GM23338 (cell line): ENCODE measurements around the gene OXCT1. TPM values are rescaled to one million over a fixed set of nuclear protein-coding genes. Genes with fewer than 3 reads are reported as not detected.

ENCODE experiments used
- ATAC-seq: fragments of 200-7000 bp; cut with Tn5 transposase; 3 replicates; pipeline ENCODE4 v1.9.1; 2020
- DNase-seq: peaks from one replicate; pipeline ENCODE4 v3.0.0-alpha.2; 2015; ENCODE audit warnings: low spot score
- H2AFZ ChIP-seq: fragments of 200-600 bp; sonication (generic); 2 replicates; pipeline ENCODE4 v1.8.0; 2016; ENCODE audit warnings: antibody characterized with exemption, mild to moderate bottlenecking, moderate library complexity
- H3F3A ChIP-seq: fragments of 200-600 bp; sonication (generic); replicated peaks from 2 replicates; pipeline ENCODE4 v1.8.0; 2017; ENCODE audit warnings: antibody characterized with exemption, mixed run types, low read depth
- H3K27ac ChIP-seq: fragments of 200-600 bp; sonication (generic); 2 replicates; pipeline ENCODE4 v1.6.1; 2016; ENCODE audit warnings: low read depth
- H3K27me3 ChIP-seq: fragments of 200-600 bp; sonication (generic); 2 replicates; pipeline ENCODE4 v1.8.0; 2016; ENCODE audit warnings: mild to moderate bottlenecking, mixed run types, moderate library complexity; ENCODE audit not compliant: insufficient read depth
- H3K36me3 ChIP-seq: fragments of 200-600 bp; sonication (generic); 2 replicates; pipeline ENCODE4 v1.8.0; 2016; ENCODE audit warnings: mild to moderate bottlenecking; ENCODE audit not compliant: insufficient read depth
- H3K4me1 ChIP-seq: fragments of 200-600 bp; sonication (generic); 2 replicates; pipeline ENCODE4 v1.8.0; 2016; ENCODE audit warnings: mild to moderate bottlenecking, moderate library complexity; ENCODE audit not compliant: insufficient read depth
- H3K4me2 ChIP-seq: fragments of 200-600 bp; sonication (generic); 2 replicates; pipeline ENCODE4 v1.7.1; 2017; ENCODE audit warnings: mixed run types
- H3K4me3 ChIP-seq: fragments of 200-600 bp; sonication (generic); 2 replicates; pipeline ENCODE4 v1.6.1; 2016; ENCODE audit warnings: mixed run types
- H3K79me2 ChIP-seq: fragments of 200-600 bp; sonication (generic); replicated peaks from 2 replicates; pipeline ENCODE4 v1.8.0; 2017; ENCODE audit warnings: mild to moderate bottlenecking; ENCODE audit not compliant: insufficient read depth
- H3K9me2 ChIP-seq: fragments of 200-600 bp; sonication (generic); 2 replicates; pipeline ENCODE4 v1.8.0; 2017; ENCODE audit not compliant: insufficient read depth
- H4K20me1 ChIP-seq: fragments of 200-600 bp; sonication (generic); replicated peaks from 2 replicates; pipeline ENCODE4 v1.8.0; 2017; ENCODE audit warnings: mild to moderate bottlenecking; ENCODE audit not compliant: insufficient read depth
- H3K27ac Mint-ChIP-seq: 2 replicates; pipeline ENCODE4 v1.8.0; 2020; ENCODE audit warnings: inconsistent platforms, mild to moderate bottlenecking, moderate library complexity, mixed read lengths
- H3K27me3 Mint-ChIP-seq: 3 replicates; pipeline ENCODE4 v1.8.0; 2022; ENCODE audit warnings: low read depth, mild to moderate bottlenecking, moderate library complexity, mixed read lengths, inconsistent platforms; ENCODE audit not compliant: insufficient read depth, poor library complexity
- H3K36me3 Mint-ChIP-seq: 3 replicates; pipeline ENCODE4 v1.8.0; 2021; ENCODE audit warnings: low read depth, mild to moderate bottlenecking, inconsistent platforms, moderate library complexity, mixed read lengths
- H3K4me1 Mint-ChIP-seq: 3 replicates; pipeline ENCODE4 v1.8.0; 2020; ENCODE audit warnings: mild to moderate bottlenecking, inconsistent platforms, mixed read lengths
- H3K4me3 Mint-ChIP-seq: 3 replicates; pipeline ENCODE4 v1.8.0; 2021; ENCODE audit warnings: moderate library complexity, mild to moderate bottlenecking, inconsistent platforms, mixed read lengths
- H3K9me3 Mint-ChIP-seq: 3 replicates; pipeline ENCODE4 v1.8.0; 2020; ENCODE audit warnings: moderate library complexity, mild to moderate bottlenecking, inconsistent platforms, mixed read lengths
- CREB1 ChIP-seq: fragments of 250-450 bp; sonication (Bioruptor Pico); IDR thresholded peaks from 2 replicates; pipeline ENCODE4 v1.5.0; 2020; ENCODE audit warnings: low read depth, mild to moderate bottlenecking, moderate library complexity
- CTCF ChIP-seq, 2 experiments: fragments of 200-600 bp in 1 of 2; sonication (generic) in 1 of 2; conservative IDR thresholded peaks; 2 replicates each; pipeline versions ENCODE4 v1.5.1 to v1.6.1; 2016 to 2017; ENCODE audit warnings: antibody characterized with exemption in 2 of 2, low read depth in 2 of 2, mild to moderate bottlenecking in 2 of 2, moderate library complexity in 1 of 2
- ETS1 ChIP-seq: IDR thresholded peaks from 2 replicates; pipeline ENCODE4 v1.6.1; 2016; ENCODE audit warnings: antibody characterized with exemption
- EZH2 ChIP-seq: fragments of 200-600 bp; sonication (generic); IDR thresholded peaks from one replicate; pipeline ENCODE4 v1.8.0; 2017; ENCODE audit warnings: antibody characterized with exemption, mild to moderate bottlenecking, low read depth; ENCODE audit not compliant: unreplicated experiment
- EZH2phosphoT487 ChIP-seq: fragments of 200-600 bp; sonication (generic); IDR thresholded peaks from one replicate; pipeline ENCODE4 v1.8.1; 2018; ENCODE audit warnings: antibody characterized with exemption; ENCODE audit not compliant: unreplicated experiment
- JUNB ChIP-seq: IDR thresholded peaks from one replicate; pipeline ENCODE4 v1.6.1; 2016; ENCODE audit warnings: antibody characterized with exemption; ENCODE audit not compliant: unreplicated experiment
- NANOG ChIP-seq: IDR thresholded peaks from 2 replicates; pipeline ENCODE4 v1.6.1; 2016; ENCODE audit warnings: antibody characterized with exemption, borderline replicate concordance
- POLR2AphosphoS5 ChIP-seq: IDR thresholded peaks from 2 replicates; pipeline ENCODE4 v1.6.1; 2016; ENCODE audit warnings: antibody characterized with exemption, low read depth
- REST ChIP-seq: IDR thresholded peaks from one replicate; pipeline ENCODE4 v1.6.1; 2018; ENCODE audit warnings: antibody characterized with exemption; ENCODE audit not compliant: unreplicated experiment
- STAT1 ChIP-seq: IDR thresholded peaks from one replicate; pipeline ENCODE4 v1.6.1; 2016; ENCODE audit warnings: antibody characterized with exemption; ENCODE audit not compliant: unreplicated experiment
- ZNF114 ChIP-seq: fragments of 250-450 bp; sonication (Bioruptor Pico); IDR thresholded peaks from 2 replicates; pipeline ENCODE4 v1.5.0; 2020; ENCODE audit warnings: mild to moderate bottlenecking, moderate library complexity
- ZNF331 ChIP-seq: fragments of 250-450 bp; sonication (Bioruptor Pico); IDR thresholded peaks from 2 replicates; pipeline ENCODE4 v1.5.0; 2020; ENCODE audit warnings: low read depth, mild to moderate bottlenecking, moderate library complexity
- ZNF462 ChIP-seq: fragments of 250-450 bp; sonication (Bioruptor Pico); IDR thresholded peaks from 2 replicates; pipeline ENCODE4 v1.5.0; 2020; ENCODE audit warnings: mild to moderate bottlenecking, moderate library complexity
- polyA plus RNA-seq: library from polyadenylated mRNA; unstranded; fragments of >200 nt; fragmentation: Nextera tagmentation; extraction: Ambion mirVana; gene quantifications from 2 replicates; pipeline ENCODE4 v1.2.1, GENCODE V29; 2016
- total RNA-seq: library from RNA; depleted of rRNA; stranded (reverse); fragments of >200 nt; shearing (Covaris generic); gene quantifications from 2 replicates; pipeline ENCODE4 v1.2.3, GENCODE V29; 2014

Gene OXCT1
- total and polyA plus RNA-seq, 2 experiments from 2014 or later, result 11.6 to 37.0 TPM

- Mint-ChIP-seq H3K27me3 (peaks cover 12% of the 10 kb centered on the region), H3K4me3 (no peak overlapping the region), H3K36me3 (peaks cover 4% of the 10 kb centered on the region), H3K27ac (no peak overlapping the region), H3K4me1 (peaks cover 14% of the 10 kb centered on the region; the same call in 2 of the 3 replicates), H3K9me3 (no peaks in the 10 kb centered on the region)
- no peaks in the 10 kb centered on the region for H3K36me3 ChIP-seq
- DNase-seq (no peak), ATAC-seq (no peak)
- H3F3A ChIP-seq, result 0 out of 2 replicates have a peak, but pooled peaks cover 3% of the 10 kb centered on the region
- peaks cover 36% of the 10 kb centered on the region for H3K27me3 ChIP-seq
- TF ChIP-seq EZH2 (no peak), STAT1 (no peak), EZH2phosphoT487 (no peak), ZNF331 (CRISPR knock-in tag) (no peak), CREB1 (no peak), ZNF114 (CRISPR knock-in tag) (no peak), POLR2AphosphoS5 (no peak), REST (no peak), ZNF462 (CRISPR knock-in tag) (no peak), ETS1 (no peak), CTCF (conservative IDR thresholded peaks at IDR 0.05; ENCODE audit: low read depth in 2 of 2) (no peak), JUNB (no peak), NANOG (no peak)
- no peak overlapping the region for H3K4me2 ChIP-seq
- no peak overlapping the region for H3K4me3 ChIP-seq
- no peak overlapping the region for H3K27ac ChIP-seq
- peaks cover 10% of the 10 kb centered on the region; the same call in 1 of the 2 replicates for H3K4me1 ChIP-seq
- H3K9me2 ChIP-seq, result no peaks in the 10 kb centered on the region
- H2AFZ ChIP-seq, result no peak overlapping the region
- peaks cover 12% of the 10 kb centered on the region; the same call in 1 of the 2 replicates for H3K79me2 ChIP-seq
- H4K20me1 ChIP-seq, result no peaks in the 10 kb centered on the region; the same call in 1 of the 2 replicates
These were observed 1.6 kb upstream of the OXCT1 start for GRCh38 chr5:41871852-41872251.
